Ovary (tissue), 9 donors: ENCODE results near the gene MYO1E. TPM values are rescaled to one million over a fixed set of nuclear protein-coding genes. Genes with fewer than 3 reads are reported as not detected.

ENCODE experiments used
- DNase-seq, 5 donors: peaks; one replicate each; pipeline ENCODE4 v3.0.0-alpha.2; 2019 to 2020
- H3K27ac ChIP-seq, 2 donors: fragments of 200-600 bp; one replicate each; pipeline versions ENCODE4 v1.5.1 to v1.8.0; 2019 to 2022
- H3K27me3 ChIP-seq: fragments of 200-600 bp; one replicate; pipeline ENCODE4 v1.8.0; 2022
- H3K36me3 ChIP-seq: fragments of 200-600 bp; sonication (generic); one replicate; pipeline ENCODE4 v1.5.1; 2019
- H3K4me1 ChIP-seq: one replicate; pipeline ENCODE4 v1.8.1; 2013; ENCODE audit warnings: mild to moderate bottlenecking, moderate library complexity; ENCODE audit not compliant: insufficient read depth
- H3K4me3 ChIP-seq: fragments of 200-600 bp; sonication (generic); one replicate; pipeline ENCODE4 v1.5.1; 2017
- H3K9me3 ChIP-seq, 2 donors: fragments of 200-600 bp in 1 of 2; sonication (generic) in 1 of 2; one replicate each; pipeline versions ENCODE4 v1.5.1 to v1.8.1; 2013 to 2019; ENCODE audit warnings: mild to moderate bottlenecking in 1 of 2, moderate library complexity in 1 of 2
- EP300 ChIP-seq: sonication (generic); formaldehyde crosslinking; IDR thresholded peaks from one replicate; pipeline ENCODE4 v1.6.1; 2017; ENCODE audit warnings: antibody characterized with exemption
- POLR2A ChIP-seq: fragments of 450-650 bp; IDR thresholded peaks from one replicate; pipeline ENCODE4 v1.6.1; 2017; ENCODE audit warnings: antibody characterized with exemption, mild to moderate bottlenecking, moderate library complexity
- WGBS, 3 donors: extraction: QIAGEN DNeasy Blood & Tissue Kit in 1 of 3; methylation state at CpG; one replicate each; pipeline versions ENCODE4 v1.1.5 to v1.1.7; 2013 to 2017; 5-methylcytosine and 5-hydroxymethylcytosine counted together
- intact Hi-C, 4 donors: fragments of 100-400 bp; cut with DNase I; formaldehyde crosslinking; loops; one replicate each; pipeline versions ENCODE4 v1.11.0 to v1.15.1; 2022 to 2023
- polyA plus RNA-seq, 2 donors: library from polyadenylated mRNA; stranded (reverse); fragments of 200-250 nt in 1 of 2; fragments of 350-450 nt in 1 of 2; fragmentation: Illumina TruSeq in 1 of 2; extraction: RNeasy Lipid Tissue Mini Kit (QIAGEN cat#74804) in 1 of 2; gene quantifications; one replicate each; pipeline ENCODE4 v1.2.3, GENCODE V29; 2013 to 2014
- total RNA-seq, 7 donors: library from RNA; depleted of rRNA in 2 of 7; stranded (reverse); fragments of >200 nt in 2 of 7; fragmentation: NEBNext Ultra II Directional in 3 of 7; extraction: Animal tissue kit (Norgen Biotek cat#: 25700) in 3 of 7; gene quantifications; one replicate each; pipeline versions ENCODE4 v1.1.0 to v1.2.4, GENCODE V29; 2016 to 2023
- TF ChIP-seq, protein P1 (sequence below), 3 donors: fragments of 450-650 bp in 2 of 3; fragments of 200-600 bp in 1 of 3; IDR thresholded peaks; one replicate each; pipeline versions ENCODE4 v1.5.1 to v1.8.0; 2016 to 2022; ENCODE audit warnings: antibody characterized with exemption in 3 of 3, mild to moderate bottlenecking in 1 of 3
- donor health status: DM: no; HTN: no; CAD: no; lungs with moderate emphysema.
- donor health status: DM: no; HTN: no; CAD: no.
- donor health status: Bipolar disorder and iron deficiency.
- donor health status: DM: yes; HTN: yes; CAD: no.
- donor health status: DM: no; HTN: no; CAD: no.
- donor health status: DM: yes; HTN: yes; CAD: no.

MYO1E gene
- total and polyA plus RNA-seq, 9 donors = 11.6 to 96.0 (median 44.8) TPM

DNA sequence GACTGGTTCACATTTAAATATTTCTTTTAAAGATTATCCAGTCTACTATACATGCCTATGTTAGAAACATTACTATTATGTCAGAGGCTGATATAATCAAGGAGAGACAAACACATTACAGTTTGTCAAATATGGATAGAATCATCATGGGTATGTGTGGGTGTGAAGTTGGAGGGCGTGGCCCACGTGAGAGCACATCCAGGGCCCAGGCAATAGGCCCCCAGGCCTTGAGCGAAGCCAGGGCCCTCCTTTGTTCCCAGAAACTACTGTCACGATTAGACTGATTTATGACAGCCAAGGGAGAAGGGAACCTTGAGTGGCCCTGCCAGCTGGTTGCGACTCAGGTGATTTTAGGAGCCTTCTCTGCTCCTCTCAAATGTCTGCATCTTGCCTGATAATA, 193.0 kb downstream of the MYO1E start:
- Histone ChIP-seq H3K9me3 (no peaks in the 10 kb centered on the region), H3K4me3 (no peak overlapping the region), H3K36me3 (no peaks in the 10 kb centered on the region), H3K4me1 (no peaks in the 10 kb centered on the region), H3K27me3 (no peaks in the 10 kb centered on the region), H3K27ac (no peak overlapping the region)
- intact Hi-C loops = no loop called here
- TF ChIP-seq EP300 = no peak
- TF ChIP-seq, protein P1, sequence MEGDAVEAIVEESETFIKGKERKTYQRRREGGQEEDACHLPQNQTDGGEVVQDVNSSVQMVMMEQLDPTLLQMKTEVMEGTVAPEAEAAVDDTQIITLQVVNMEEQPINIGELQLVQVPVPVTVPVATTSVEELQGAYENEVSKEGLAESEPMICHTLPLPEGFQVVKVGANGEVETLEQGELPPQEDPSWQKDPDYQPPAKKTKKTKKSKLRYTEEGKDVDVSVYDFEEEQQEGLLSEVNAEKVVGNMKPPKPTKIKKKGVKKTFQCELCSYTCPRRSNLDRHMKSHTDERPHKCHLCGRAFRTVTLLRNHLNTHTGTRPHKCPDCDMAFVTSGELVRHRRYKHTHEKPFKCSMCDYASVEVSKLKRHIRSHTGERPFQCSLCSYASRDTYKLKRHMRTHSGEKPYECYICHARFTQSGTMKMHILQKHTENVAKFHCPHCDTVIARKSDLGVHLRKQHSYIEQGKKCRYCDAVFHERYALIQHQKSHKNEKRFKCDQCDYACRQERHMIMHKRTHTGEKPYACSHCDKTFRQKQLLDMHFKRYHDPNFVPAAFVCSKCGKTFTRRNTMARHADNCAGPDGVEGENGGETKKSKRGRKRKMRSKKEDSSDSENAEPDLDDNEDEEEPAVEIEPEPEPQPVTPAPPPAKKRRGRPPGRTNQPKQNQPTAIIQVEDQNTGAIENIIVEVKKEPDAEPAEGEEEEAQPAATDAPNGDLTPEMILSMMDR (IDR thresholded peaks at IDR 0.05) = no peak
- TF ChIP-seq POLR2A = no peak
- WGBS, 3 donors = 87 to 97% (median 87%) methylated on average over 5 of the region's 5 CpGs
- DNase-seq = no peak

DNA sequence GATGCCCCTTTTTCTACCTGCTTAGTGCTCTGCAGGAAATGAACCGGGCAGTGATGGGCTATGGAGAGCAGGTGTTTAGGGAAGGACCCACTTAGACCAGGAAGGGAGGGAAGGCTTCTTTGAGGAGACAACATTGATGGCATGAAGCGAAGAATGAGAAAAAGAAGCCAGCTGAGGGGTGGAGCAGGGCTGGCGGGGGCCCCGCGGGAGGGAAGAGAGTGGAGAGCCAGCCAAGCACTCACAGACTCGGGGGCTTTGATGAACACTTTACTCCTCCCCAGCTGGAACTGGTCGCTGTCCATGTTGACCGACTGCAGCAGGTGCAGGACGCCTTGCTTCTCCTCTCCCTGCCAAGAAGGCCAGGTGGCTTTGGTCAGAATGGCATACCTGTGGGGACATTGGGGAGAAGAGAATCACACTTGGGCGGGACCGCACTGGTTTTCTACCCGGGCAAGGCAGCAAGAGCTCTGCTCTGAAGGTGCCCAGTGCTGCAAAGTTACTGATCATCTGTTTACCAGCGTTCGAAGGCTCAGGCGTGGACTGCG, 194.4 kb downstream of the MYO1E start:
- intact Hi-C loops = no loop called here
- no peaks in the 10 kb centered on the region for H3K36me3 ChIP-seq
- DNase-seq = no peak
- no peaks in the 10 kb centered on the region for H3K9me3 ChIP-seq
- H3K27ac ChIP-seq = no peak overlapping the region
- no peaks in the 10 kb centered on the region for H3K4me1 ChIP-seq
- 86 to 89% (median 88%) methylated on average over 16 of the region's 16 CpGs for whole genome bisulfite sequencing, 3 donors
- H3K27me3 ChIP-seq = no peaks in the 10 kb centered on the region
- no peak overlapping the region for H3K4me3 ChIP-seq
- TF ChIP-seq POLR2A (no peak), EP300 (no peak)
- TF ChIP-seq, protein P1 (IDR thresholded peaks at IDR 0.05) = no peak

DNA sequence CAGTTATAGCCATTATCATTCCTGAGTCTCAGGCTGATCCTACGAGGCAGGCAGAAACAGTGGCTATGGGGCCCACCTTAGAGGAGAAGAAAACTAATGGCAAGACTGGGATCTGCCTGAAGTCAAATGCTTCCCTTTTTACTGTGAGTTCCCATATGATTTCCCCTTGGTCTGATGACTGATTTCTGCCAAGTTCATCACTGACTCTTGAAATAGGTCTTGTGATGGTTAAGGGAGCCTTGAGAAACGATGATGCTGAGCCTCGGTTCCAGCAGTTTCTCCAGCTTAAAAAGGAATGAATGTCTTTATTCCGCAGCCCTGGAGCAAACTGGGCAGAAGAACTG, 195.4 kb downstream of the MYO1E start:
- intact Hi-C loops = no loop called here
- no peaks in the 10 kb centered on the region for H3K9me3 ChIP-seq
- WGBS, 3 donors = 93 to 97% (median 95%) methylated on average over 4 of the region's 4 CpGs
- H3K27me3 ChIP-seq = no peaks in the 10 kb centered on the region
- no peaks in the 10 kb centered on the region for H3K36me3 ChIP-seq
- TF ChIP-seq POLR2A (no peak), EP300 (no peak)
- TF ChIP-seq, protein P1 (IDR thresholded peaks at IDR 0.05) = no peak
- H3K4me3 ChIP-seq = no peak overlapping the region
- no peak overlapping the region for H3K27ac ChIP-seq
- no peak for DNase-seq
- no peaks in the 10 kb centered on the region for H3K4me1 ChIP-seq

DNA sequence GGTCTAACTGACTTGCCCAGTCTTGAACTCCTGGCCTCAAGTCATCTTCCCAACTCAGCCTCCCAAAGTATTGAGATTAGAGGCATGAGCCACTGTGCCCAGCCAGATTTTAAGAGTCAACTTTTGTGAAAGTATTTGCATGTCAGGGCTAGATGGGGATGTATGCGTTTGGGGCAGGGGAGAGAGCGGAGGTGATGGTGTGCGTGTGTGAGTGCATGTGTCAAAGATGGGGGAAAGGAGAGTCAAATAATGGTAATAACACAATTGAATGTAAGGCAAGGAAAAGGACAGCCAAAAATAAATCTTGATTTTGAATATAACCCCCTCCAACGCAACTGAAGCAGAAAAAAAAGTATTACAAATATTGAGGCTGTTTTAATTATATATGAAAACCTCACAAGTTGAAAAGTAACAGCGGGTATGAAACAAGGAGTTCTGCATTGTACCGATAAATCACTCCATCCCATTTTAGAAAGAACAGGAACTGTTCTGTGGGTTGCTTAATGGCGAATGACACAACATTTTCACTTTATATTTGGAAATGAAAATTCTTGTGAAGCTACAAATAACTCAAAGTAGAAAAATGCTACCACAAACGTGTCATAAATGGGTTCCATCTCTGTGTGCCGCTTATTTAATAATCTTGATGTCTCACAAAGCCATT, 195.9 kb downstream of the MYO1E start:
- intact Hi-C loops = no loop called here
- TF ChIP-seq EP300 (no peak), POLR2A (no peak)
- TF ChIP-seq, protein P1 (IDR thresholded peaks at IDR 0.05) = no peak
- H3K4me1 ChIP-seq = no peaks in the 10 kb centered on the region
- no peaks in the 10 kb centered on the region for H3K27me3 ChIP-seq
- no peak overlapping the region for H3K27ac ChIP-seq
- no peak for DNase-seq
- 91 to 95% (median 92%) methylated on average over 9 of the region's 9 CpGs for WGBS, 3 donors
- H3K9me3 ChIP-seq = no peaks in the 10 kb centered on the region
- no peaks in the 10 kb centered on the region for H3K36me3 ChIP-seq
- no peak overlapping the region for H3K4me3 ChIP-seq
